CD4-positive, alpha-beta T cell (primary cell): Measurements from ENCODE around the gene FCGBP. TPM values are rescaled to one million over a fixed set of nuclear protein-coding genes. Genes with fewer than 3 reads are reported as not detected.

Experiments
- ATAC-seq: fragments of 200-7000 bp; cut with Tn5 transposase; one replicate; pipeline ENCODE4 v1.10.0; 2022; ENCODE audit warnings: mild to moderate bottlenecking; ENCODE audit not compliant: poor library complexity
- CTCF ChIA-PET: fragments of 350-600 bp; sonication (Branson Sonifier 250); formaldehyde crosslinking; loops from one replicate; lab custom pipeline; 2021; ENCODE audit warnings: antibody characterized with exemption, inconsistent platforms; lab: Charles Lee
- POLR2A ChIA-PET: fragments of 350-600 bp; sonication (Branson Sonifier 250); formaldehyde crosslinking; loops from one replicate; lab custom pipeline; 2021; ENCODE audit warnings: antibody characterized with exemption, inconsistent platforms; lab: Charles Lee
- DNase-seq, 14 experiments: peaks; one replicate each; pipeline ENCODE4 v3.0.0-alpha.2; 2013 to 2020; ENCODE audit warnings: mixed read lengths in 2 of 14
- H3K27ac ChIP-seq, 2 donors: one replicate each; pipeline versions ENCODE4 v1.5.1 to v1.7.0; 2013; ENCODE audit warnings: low read length in 2 of 2, low read depth in 1 of 2, mild to moderate bottlenecking in 1 of 2
- H3K27me3 ChIP-seq, 2 experiments: 1 replicate in 1 of 2; 2 replicates in 1 of 2; pipeline versions ENCODE4 v1.6.1 to v1.7.0; 2013; ENCODE audit warnings: low read length in 2 of 2, control low read depth in 1 of 2, mild to moderate bottlenecking in 1 of 2, moderate library complexity in 1 of 2; ENCODE audit not compliant: insufficient read depth in 2 of 2, control insufficient read depth in 1 of 2
- H3K36me3 ChIP-seq: one replicate; pipeline ENCODE4 v1.6.1; 2013; ENCODE audit warnings: low read length, control low read depth; ENCODE audit not compliant: insufficient read depth
- H3K4me1 ChIP-seq: one replicate; pipeline ENCODE4 v1.6.1; 2013; ENCODE audit warnings: low read length, control low read depth; ENCODE audit not compliant: insufficient read depth
- H3K4me3 ChIP-seq: one replicate; pipeline ENCODE4 v1.5.1; 2013; ENCODE audit warnings: mild to moderate bottlenecking, low read length, moderate library complexity
- H3K9me3 ChIP-seq, 2 experiments: 1 replicate in 1 of 2; 2 replicates in 1 of 2; pipeline versions ENCODE4 v1.6.1 to v1.7.0; 2013; ENCODE audit warnings: low read length in 2 of 2, mild to moderate bottlenecking in 2 of 2, control low read depth in 1 of 2, moderate library complexity in 1 of 2; ENCODE audit not compliant: control insufficient read depth in 1 of 2, insufficient read depth in 1 of 2
- H3K27ac Mint-ChIP-seq: one replicate; pipeline ENCODE4 v1.8.0; 2020; ENCODE audit warnings: mixed read lengths
- H3K27me3 Mint-ChIP-seq: one replicate; pipeline ENCODE4 v1.8.0; 2021; ENCODE audit warnings: mixed read lengths
- H3K36me3 Mint-ChIP-seq: one replicate; pipeline ENCODE4 v1.8.0; 2021; ENCODE audit warnings: low read depth, mixed read lengths
- H3K4me1 Mint-ChIP-seq: one replicate; pipeline ENCODE4 v1.8.0; 2021; ENCODE audit warnings: low read depth, mixed read lengths
- H3K4me3 Mint-ChIP-seq: one replicate; pipeline ENCODE4 v1.8.0; 2020; ENCODE audit warnings: mild to moderate bottlenecking, mixed read lengths
- H3K9me3 Mint-ChIP-seq: one replicate; pipeline ENCODE4 v1.8.0; 2020; ENCODE audit warnings: mixed read lengths
- intact Hi-C, 2 experiments: fragments of 100-400 bp; cut with DNase I in 1 of 2; cut with micrococcal nuclease in 1 of 2; formaldehyde crosslinking; loops; one replicate each; pipeline versions ENCODE4 v1.15.1 to v1.9.0; 2023 to 2025; cut with DNase I, micrococcal nuclease
- total RNA-seq, 174 experiments: library from RNA in 2 of 174; stranded (reverse) in 2 of 174; gene quantifications; one replicate each; pipeline ENCODE4 v1.2.3 and lab custom pipeline; 2021 to 2026
- TF ChIP-seq, protein P1 (sequence below): fragments of 200-600 bp; IDR thresholded peaks from one replicate; pipeline ENCODE4 v1.8.0; 2022; ENCODE audit warnings: antibody characterized with exemption, mild to moderate bottlenecking

FCGBP gene
- total RNA-seq, 2 experiments from 2014 or later, result 16.3 to 19.1 TPM

DNA sequence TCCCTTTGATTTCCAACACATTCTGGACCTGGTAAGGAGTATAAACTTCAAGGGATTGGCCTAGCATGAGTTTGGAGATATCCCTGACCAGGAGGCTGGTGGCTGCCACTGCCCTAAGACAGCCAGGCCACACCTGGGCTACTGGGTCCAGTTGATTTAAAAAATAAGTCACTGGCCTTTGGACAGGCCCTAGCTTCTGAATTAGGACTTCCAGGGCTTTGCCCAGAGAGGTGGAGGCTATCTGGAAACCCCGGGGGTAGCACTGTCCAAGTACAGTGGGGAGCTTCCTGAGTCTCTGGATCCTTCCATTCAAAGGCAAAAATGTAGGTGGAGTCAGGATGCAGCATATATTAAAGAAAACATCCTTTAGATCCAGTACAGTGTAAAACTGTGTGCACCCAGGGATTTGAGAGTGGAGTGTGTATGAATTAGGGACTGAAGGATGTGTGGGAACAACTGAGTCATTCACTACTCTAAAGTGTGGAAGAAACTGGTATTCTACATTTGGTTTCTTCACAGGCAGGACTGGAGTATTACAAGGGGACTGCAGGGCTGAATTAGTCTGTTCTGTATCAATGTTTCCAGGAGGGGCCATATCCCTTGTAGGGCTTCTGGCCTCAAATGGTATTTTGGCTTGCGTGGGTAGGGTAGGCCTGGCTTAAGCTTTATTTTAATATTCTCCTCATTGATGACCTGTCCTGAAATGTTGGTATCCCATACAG is 14.8 kb upstream of the FCGBP start:
- no peaks in the 10 kb centered on the region for H3K36me3 ChIP-seq
- peaks cover 38% of the 10 kb centered on the region for H3K36me3 Mint-ChIP-seq
- no peaks in the 10 kb centered on the region for H3K9me3 ChIP-seq
- H3K9me3 Mint-ChIP-seq, result peaks cover 3% of the 10 kb centered on the region
- DNase-seq (no peak), ATAC-seq (no peak)
- peaks cover 82% of the 10 kb centered on the region for H3K4me1 Mint-ChIP-seq
- TF ChIP-seq, protein P1, sequence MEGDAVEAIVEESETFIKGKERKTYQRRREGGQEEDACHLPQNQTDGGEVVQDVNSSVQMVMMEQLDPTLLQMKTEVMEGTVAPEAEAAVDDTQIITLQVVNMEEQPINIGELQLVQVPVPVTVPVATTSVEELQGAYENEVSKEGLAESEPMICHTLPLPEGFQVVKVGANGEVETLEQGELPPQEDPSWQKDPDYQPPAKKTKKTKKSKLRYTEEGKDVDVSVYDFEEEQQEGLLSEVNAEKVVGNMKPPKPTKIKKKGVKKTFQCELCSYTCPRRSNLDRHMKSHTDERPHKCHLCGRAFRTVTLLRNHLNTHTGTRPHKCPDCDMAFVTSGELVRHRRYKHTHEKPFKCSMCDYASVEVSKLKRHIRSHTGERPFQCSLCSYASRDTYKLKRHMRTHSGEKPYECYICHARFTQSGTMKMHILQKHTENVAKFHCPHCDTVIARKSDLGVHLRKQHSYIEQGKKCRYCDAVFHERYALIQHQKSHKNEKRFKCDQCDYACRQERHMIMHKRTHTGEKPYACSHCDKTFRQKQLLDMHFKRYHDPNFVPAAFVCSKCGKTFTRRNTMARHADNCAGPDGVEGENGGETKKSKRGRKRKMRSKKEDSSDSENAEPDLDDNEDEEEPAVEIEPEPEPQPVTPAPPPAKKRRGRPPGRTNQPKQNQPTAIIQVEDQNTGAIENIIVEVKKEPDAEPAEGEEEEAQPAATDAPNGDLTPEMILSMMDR, result no peak
- H3K4me3 ChIP-seq, result no peak overlapping the region
- peak overlapping the region; percentile 91 for H3K27ac Mint-ChIP-seq
- intact Hi-C loops, result no loop called here
- ChIA-PET POLR2A (interaction anchor here (0.7 to 10.4 kb wide), 5 partner anchors 10 to 21 kb away, joined by 3 to 172 read pairs (median 4); partner anchors contain the start of gene PSMC4), CTCF (interaction anchor here (3.0 kb wide), 1 partner anchor 21 kb away, joined by 9 read pairs; the partner anchor contains the start of gene PSMC4)
- no peaks in the 10 kb centered on the region for H3K27me3 Mint-ChIP-seq
- peaks cover 92% of the 10 kb centered on the region for H3K4me1 ChIP-seq
- H3K27ac ChIP-seq, result peak overlapping the region in 1 of 2 donors; percentile 23
- H3K4me3 Mint-ChIP-seq, result peak overlapping the region; percentile 44
- no peaks in the 10 kb centered on the region for H3K27me3 ChIP-seq

DNA sequence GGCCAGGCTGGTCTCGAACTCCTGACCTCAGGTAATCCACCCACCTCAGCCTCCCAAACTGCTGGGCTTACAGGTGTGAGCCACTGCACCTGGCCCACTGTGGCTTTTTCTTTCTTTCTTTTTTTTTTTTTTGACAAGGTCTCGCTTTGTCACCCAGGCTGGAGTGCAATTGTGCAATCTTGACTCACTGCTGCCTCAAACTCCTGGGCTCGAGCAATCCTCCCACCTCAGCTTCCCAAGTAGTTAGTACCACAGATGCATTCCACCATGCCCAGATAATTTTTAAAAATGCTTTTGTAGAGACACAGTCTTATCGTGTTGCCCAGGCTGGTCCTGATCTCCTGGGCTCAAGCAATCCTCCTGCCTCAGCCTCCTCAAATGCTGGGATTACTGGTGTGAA is 12.1 kb upstream of the FCGBP start:
- peak overlapping the region; percentile 91 for H3K27ac Mint-ChIP-seq
- ATAC-seq (no peak), DNase-seq (no peak)
- CTCF ChIA-PET, result interaction anchor here (3.0 kb wide), 1 partner anchor 24 kb away, joined by 9 read pairs; the partner anchor contains the start of gene PSMC4
- Histone ChIP-seq H3K36me3 (no peaks in the 10 kb centered on the region), H3K27me3 (no peaks in the 10 kb centered on the region), H3K4me1 (peaks cover 93% of the 10 kb centered on the region), H3K4me3 (no peak overlapping the region), H3K9me3 (no peaks in the 10 kb centered on the region), H3K27ac (no peak overlapping the region)
- TF ChIP-seq, protein P1, result no peak
- POLR2A ChIA-PET, result interaction anchor here (0.8 to 10.4 kb wide), 2 partner anchors 12 to 23 kb away, joined by 4 to 172 read pairs; partner anchors contain the start of gene PSMC4
- intact Hi-C loops, result no loop called here
- H3K4me3 Mint-ChIP-seq, result peak overlapping the region; percentile 7
- H3K27me3 Mint-ChIP-seq, result no peaks in the 10 kb centered on the region
- H3K9me3 Mint-ChIP-seq, result no peaks in the 10 kb centered on the region
- peaks cover 39% of the 10 kb centered on the region for H3K36me3 Mint-ChIP-seq
- H3K4me1 Mint-ChIP-seq, result peaks cover 78% of the 10 kb centered on the region

DNA sequence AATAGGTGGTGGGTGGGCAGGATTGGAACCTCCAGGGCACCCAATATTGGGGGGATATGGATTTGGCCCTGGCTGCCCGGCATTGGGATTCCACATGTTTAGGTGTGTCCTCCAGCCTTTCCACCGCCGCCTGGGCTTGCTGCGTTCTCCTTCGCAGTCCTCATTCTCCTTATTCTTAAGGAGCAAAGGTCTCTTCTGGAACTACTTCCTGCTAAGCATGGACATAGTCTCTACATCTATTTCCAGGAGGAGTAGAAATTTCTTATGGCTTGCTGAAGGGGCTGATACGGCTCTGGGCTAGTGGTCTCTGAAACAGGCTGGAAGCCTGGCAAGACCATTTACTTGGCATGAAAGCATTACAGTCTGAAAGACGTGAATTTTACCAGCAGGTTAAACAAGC is 9.2 kb upstream of the FCGBP start:
- H3K4me3 Mint-ChIP-seq, result peak overlapping the region; percentile 30

More for the DNA sequence above, 9.2 kb upstream of the FCGBP start:
- H3K4me1 ChIP-seq, result peaks cover 75% of the 10 kb centered on the region
- H3K9me3 ChIP-seq, result peaks cover 5 to 6% of the 10 kb centered on the region in 2 experiments
- ATAC-seq, result no peak
- peaks cover 72% of the 10 kb centered on the region for H3K4me1 Mint-ChIP-seq
- peak overlapping the region; percentile 26 to 59 for H3K27ac ChIP-seq
- peaks cover 7% of the 10 kb centered on the region for H3K9me3 Mint-ChIP-seq
- H3K27me3 Mint-ChIP-seq, result no peaks in the 10 kb centered on the region
- TF ChIP-seq, protein P1, result no peak
- no peak overlapping the region for H3K4me3 ChIP-seq
- ChIA-PET POLR2A (interaction anchor here (1.3 to 10.4 kb wide), 4 partner anchors 10 to 29 kb away, joined by 4 to 172 read pairs (median 10); partner anchors contain the start of gene PSMC4), CTCF (interaction anchor here (2.5 kb wide), 1 partner anchor 27 kb away, joined by 19 read pairs; the partner anchor contains the start of gene PSMC4)
- H3K27ac Mint-ChIP-seq, result peak overlapping the region; percentile 86
- H3K27me3 ChIP-seq, result no peaks in the 10 kb centered on the region
- peaks cover 33% of the 10 kb centered on the region for H3K36me3 Mint-ChIP-seq
- intact Hi-C loops, result no loop called here
- H3K36me3 ChIP-seq, result no peaks in the 10 kb centered on the region
- no peak for DNase-seq
